Measurements from ENCODE around the gene SLC25A40.
"Not testable (repeated sequence)": the region's sequence is repeated elsewhere in the genome, so short reads cannot be mapped to it uniquely, and the experiment has no call there.

Gene SLC25A40

GRCh38 chr7:87876040-87876868 lies at the start of gene SLC25A40, which contains the start of gene DBF4:
Gene SLC25A40, minus strand, starts transcription at chr7:87876360. Its CDS starts 17,633 bp downstream, at chr7:87858727.
Gene DBF4, plus strand, starts transcription at chr7:87876493. Its CDS starts 240 bp downstream, at chr7:87876733.
- peak within 1 kb of the TSS; percentile 69 for H3K27ac ChIP-seq (ENCODE audit: low read length)
- H3K9me3 ChIP-seq (ENCODE audit: control insufficient read depth in 2 of 2, low read length in 2 of 2), result peaks cover 0 to 2% of the 10 kb centered on the region in 2 donors
- peak within 1 kb of the TSS; percentile 76 to 78 for H3K9ac ChIP-seq (ENCODE audit: low read length in 2 of 2)
- H3K27me3 ChIP-seq (ENCODE audit: control insufficient read depth in 1 of 2, insufficient read depth in 2 of 2, low read length in 2 of 2), result no peaks in the 10 kb centered on the region
- no peaks in the 10 kb centered on the region for H3K36me3 ChIP-seq (ENCODE audit: control insufficient read depth in 2 of 2, insufficient read depth in 2 of 2, low read length in 2 of 2)
- H3K4me3 ChIP-seq (ENCODE audit: low read length in 2 of 2), result peak within 1 kb of the TSS; percentile 75 to 80
- H3K4me1 ChIP-seq (ENCODE audit: control insufficient read depth, insufficient read depth, low read length), result peaks cover 3% of the 10 kb centered on the region

GRCh38 chr7:87922759-87923395 lies 46.7 kb upstream of the SLC25A40 start:
- H3K9me3 ChIP-seq (ENCODE audit: control insufficient read depth in 2 of 2, low read length in 2 of 2); H3K4me3 ChIP-seq (ENCODE audit: low read length in 2 of 2); H3K4me1 ChIP-seq (ENCODE audit: control insufficient read depth, insufficient read depth, low read length); H3K27me3 ChIP-seq (ENCODE audit: control insufficient read depth in 1 of 2, insufficient read depth in 2 of 2, low read length in 2 of 2); H3K9ac ChIP-seq (ENCODE audit: low read length in 2 of 2); H3K27ac ChIP-seq (ENCODE audit: low read length); H3K36me3 ChIP-seq (ENCODE audit: control insufficient read depth in 2 of 2, insufficient read depth in 2 of 2, low read length in 2 of 2): not testable (repeated sequence)

- Histone ChIP-seq H3K9ac (ENCODE audit: low read length in 2 of 2) (no peak overlapping the region), H3K27ac (ENCODE audit: low read length) (no peak overlapping the region), H3K4me1 (ENCODE audit: control insufficient read depth, insufficient read depth, low read length) (no peaks in the 10 kb centered on the region), H3K4me3 (ENCODE audit: low read length in 2 of 2) (no peak overlapping the region), H3K27me3 (ENCODE audit: control insufficient read depth in 1 of 2, insufficient read depth in 2 of 2, low read length in 2 of 2) (no peaks in the 10 kb centered on the region), H3K36me3 (ENCODE audit: control insufficient read depth in 2 of 2, insufficient read depth in 2 of 2, low read length in 2 of 2) (no peaks in the 10 kb centered on the region), H3K9me3 (ENCODE audit: control insufficient read depth in 2 of 2, low read length in 2 of 2) (no peaks in the 10 kb centered on the region)
Measured at GRCh38 chr7:87920578-87920977, 44.4 kb upstream of the SLC25A40 start.

GRCh38 chr7:87919875-87920274 lies 43.7 kb upstream of the SLC25A40 start:
- Histone ChIP-seq H3K9ac (ENCODE audit: low read length in 2 of 2) (no peak overlapping the region), H3K4me1 (ENCODE audit: control insufficient read depth, insufficient read depth, low read length) (no peaks in the 10 kb centered on the region), H3K27me3 (ENCODE audit: control insufficient read depth in 1 of 2, insufficient read depth in 2 of 2, low read length in 2 of 2) (no peaks in the 10 kb centered on the region), H3K36me3 (ENCODE audit: control insufficient read depth in 2 of 2, insufficient read depth in 2 of 2, low read length in 2 of 2) (no peaks in the 10 kb centered on the region), H3K27ac (ENCODE audit: low read length) (no peak overlapping the region), H3K4me3 (ENCODE audit: low read length in 2 of 2) (no peak overlapping the region), H3K9me3 (ENCODE audit: control insufficient read depth in 2 of 2, low read length in 2 of 2) (no peaks in the 10 kb centered on the region)

GRCh38 chr7:87918740-87919139 lies 42.6 kb upstream of the SLC25A40 start:
- H3K36me3 ChIP-seq (ENCODE audit: control insufficient read depth in 2 of 2, insufficient read depth in 2 of 2, low read length in 2 of 2), result no peaks in the 10 kb centered on the region
- no peaks in the 10 kb centered on the region for H3K27me3 ChIP-seq (ENCODE audit: control insufficient read depth in 1 of 2, insufficient read depth in 2 of 2, low read length in 2 of 2)
- no peaks in the 10 kb centered on the region for H3K4me1 ChIP-seq (ENCODE audit: control insufficient read depth, insufficient read depth, low read length)
- H3K4me3 ChIP-seq (ENCODE audit: low read length in 2 of 2), result no peak overlapping the region
- H3K27ac ChIP-seq (ENCODE audit: low read length), result no peak overlapping the region
- H3K9me3 ChIP-seq (ENCODE audit: control insufficient read depth in 2 of 2, low read length in 2 of 2), result no peaks in the 10 kb centered on the region
- no peak overlapping the region for H3K9ac ChIP-seq (ENCODE audit: low read length in 2 of 2)

- H3K9ac ChIP-seq (ENCODE audit: low read length in 2 of 2), result no peak overlapping the region
- H3K27me3 ChIP-seq (ENCODE audit: control insufficient read depth in 1 of 2, insufficient read depth in 2 of 2, low read length in 2 of 2), result no peaks in the 10 kb centered on the region
- H3K4me1 ChIP-seq (ENCODE audit: control insufficient read depth, insufficient read depth, low read length), result no peaks in the 10 kb centered on the region
- H3K9me3 ChIP-seq (ENCODE audit: control insufficient read depth in 2 of 2, low read length in 2 of 2), result no peaks in the 10 kb centered on the region
- H3K27ac ChIP-seq (ENCODE audit: low read length), result no peak overlapping the region
- no peak overlapping the region for H3K4me3 ChIP-seq (ENCODE audit: low read length in 2 of 2)
- no peaks in the 10 kb centered on the region for H3K36me3 ChIP-seq (ENCODE audit: control insufficient read depth in 2 of 2, insufficient read depth in 2 of 2, low read length in 2 of 2)
Measured at GRCh38 chr7:87912121-87912520, 36.0 kb upstream of the SLC25A40 start.

- not testable (repeated sequence) for H3K27me3 ChIP-seq (ENCODE audit: control insufficient read depth in 1 of 2, insufficient read depth in 2 of 2, low read length in 2 of 2); H3K9ac ChIP-seq (ENCODE audit: low read length in 2 of 2); H3K4me1 ChIP-seq (ENCODE audit: control insufficient read depth, insufficient read depth, low read length); H3K27ac ChIP-seq (ENCODE audit: low read length); H3K36me3 ChIP-seq (ENCODE audit: control insufficient read depth in 2 of 2, insufficient read depth in 2 of 2, low read length in 2 of 2); H3K9me3 ChIP-seq (ENCODE audit: control insufficient read depth in 2 of 2, low read length in 2 of 2); H3K4me3 ChIP-seq (ENCODE audit: low read length in 2 of 2)
Measured at GRCh38 chr7:87908814-87909213, 32.7 kb upstream of the SLC25A40 start.

- not testable (repeated sequence) for H3K27me3 ChIP-seq (ENCODE audit: control insufficient read depth in 1 of 2, insufficient read depth in 2 of 2, low read length in 2 of 2); H3K9me3 ChIP-seq (ENCODE audit: control insufficient read depth in 2 of 2, low read length in 2 of 2); H3K4me1 ChIP-seq (ENCODE audit: control insufficient read depth, insufficient read depth, low read length); H3K36me3 ChIP-seq (ENCODE audit: control insufficient read depth in 2 of 2, insufficient read depth in 2 of 2, low read length in 2 of 2); H3K9ac ChIP-seq (ENCODE audit: low read length in 2 of 2); H3K4me3 ChIP-seq (ENCODE audit: low read length in 2 of 2); H3K27ac ChIP-seq (ENCODE audit: low read length)
Measured at GRCh38 chr7:87907136-87907906, 31.2 kb upstream of the SLC25A40 start.

- Histone ChIP-seq H3K4me1 (ENCODE audit: control insufficient read depth, insufficient read depth, low read length) (no peaks in the 10 kb centered on the region), H3K9ac (ENCODE audit: low read length in 2 of 2) (no peak overlapping the region), H3K9me3 (ENCODE audit: control insufficient read depth in 2 of 2, low read length in 2 of 2) (no peaks in the 10 kb centered on the region), H3K4me3 (ENCODE audit: low read length in 2 of 2) (no peak overlapping the region), H3K27ac (ENCODE audit: low read length) (no peak overlapping the region), H3K27me3 (ENCODE audit: control insufficient read depth in 1 of 2, insufficient read depth in 2 of 2, low read length in 2 of 2) (no peaks in the 10 kb centered on the region), H3K36me3 (ENCODE audit: control insufficient read depth in 2 of 2, insufficient read depth in 2 of 2, low read length in 2 of 2) (peaks cover 0 to 3% of the 10 kb centered on the region in 2 donors)
Measured at GRCh38 chr7:87899255-87899654, 23.1 kb upstream of the SLC25A40 start.

- H3K36me3 ChIP-seq (ENCODE audit: control insufficient read depth in 2 of 2, insufficient read depth in 2 of 2, low read length in 2 of 2), result peaks cover 0 to 3% of the 10 kb centered on the region in 2 donors
- no peaks in the 10 kb centered on the region for H3K27me3 ChIP-seq (ENCODE audit: control insufficient read depth in 1 of 2, insufficient read depth in 2 of 2, low read length in 2 of 2)
- H3K27ac ChIP-seq (ENCODE audit: low read length), result no peak overlapping the region
- no peaks in the 10 kb centered on the region for H3K9me3 ChIP-seq (ENCODE audit: control insufficient read depth in 2 of 2, low read length in 2 of 2)
- H3K4me1 ChIP-seq (ENCODE audit: control insufficient read depth, insufficient read depth, low read length), result no peaks in the 10 kb centered on the region
- H3K4me3 ChIP-seq (ENCODE audit: low read length in 2 of 2), result no peak overlapping the region
- no peak overlapping the region for H3K9ac ChIP-seq (ENCODE audit: low read length in 2 of 2)
Measured at GRCh38 chr7:87895363-87895762, 19.2 kb upstream of the SLC25A40 start.

Measured in stomach smooth muscle (tissue), 2 donors.